Measurements from ENCODE around the gene UMAD1. TPM values are rescaled to one million over a fixed set of nuclear protein-coding genes. Genes with fewer than 3 reads are reported as not detected.

UMAD1 gene
- total RNA-seq, 4 donors from 2014 or later: 1.3 to 32.9 (median 15.3) TPM

DNA sequence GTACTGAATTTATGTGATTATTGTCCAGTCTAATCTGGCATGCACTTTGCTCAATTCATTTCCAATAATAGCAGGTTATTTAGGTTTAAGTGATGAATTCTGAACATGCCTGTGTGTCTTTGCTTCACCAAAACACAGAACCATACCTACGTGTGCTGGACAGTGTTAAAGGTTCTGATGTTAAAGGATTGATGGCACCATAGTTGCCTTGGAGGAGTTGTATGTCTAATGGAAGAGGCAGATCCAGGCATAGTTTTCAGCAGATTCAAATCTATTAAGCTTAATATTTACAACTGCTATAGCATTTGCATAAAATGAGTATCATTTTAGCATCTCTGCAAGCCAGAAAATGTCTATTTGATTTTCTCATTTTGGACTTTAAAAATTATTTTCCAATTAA is 28.0 kb upstream of the UMAD1 start:
- Histone ChIP-seq H3K27ac (no peak overlapping the region), H3K4me3 (no peak overlapping the region), H3K27me3 (no peaks in the 10 kb centered on the region), H3K9me3 (no peaks in the 10 kb centered on the region), H3K36me3 (no peaks in the 10 kb centered on the region), H3K4me1 (no peaks in the 10 kb centered on the region)
- TF ChIP-seq, protein P1, sequence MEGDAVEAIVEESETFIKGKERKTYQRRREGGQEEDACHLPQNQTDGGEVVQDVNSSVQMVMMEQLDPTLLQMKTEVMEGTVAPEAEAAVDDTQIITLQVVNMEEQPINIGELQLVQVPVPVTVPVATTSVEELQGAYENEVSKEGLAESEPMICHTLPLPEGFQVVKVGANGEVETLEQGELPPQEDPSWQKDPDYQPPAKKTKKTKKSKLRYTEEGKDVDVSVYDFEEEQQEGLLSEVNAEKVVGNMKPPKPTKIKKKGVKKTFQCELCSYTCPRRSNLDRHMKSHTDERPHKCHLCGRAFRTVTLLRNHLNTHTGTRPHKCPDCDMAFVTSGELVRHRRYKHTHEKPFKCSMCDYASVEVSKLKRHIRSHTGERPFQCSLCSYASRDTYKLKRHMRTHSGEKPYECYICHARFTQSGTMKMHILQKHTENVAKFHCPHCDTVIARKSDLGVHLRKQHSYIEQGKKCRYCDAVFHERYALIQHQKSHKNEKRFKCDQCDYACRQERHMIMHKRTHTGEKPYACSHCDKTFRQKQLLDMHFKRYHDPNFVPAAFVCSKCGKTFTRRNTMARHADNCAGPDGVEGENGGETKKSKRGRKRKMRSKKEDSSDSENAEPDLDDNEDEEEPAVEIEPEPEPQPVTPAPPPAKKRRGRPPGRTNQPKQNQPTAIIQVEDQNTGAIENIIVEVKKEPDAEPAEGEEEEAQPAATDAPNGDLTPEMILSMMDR (IDR thresholded peaks at IDR 0.05): no peak
- no peak for TF ChIP-seq POLR2A (IDR thresholded peaks at IDR 0.05)
- intact Hi-C loops (cut with DNase I; ENCODE audit: low total_unique reads): no loop called here
- DNase-seq: no peak

DNA sequence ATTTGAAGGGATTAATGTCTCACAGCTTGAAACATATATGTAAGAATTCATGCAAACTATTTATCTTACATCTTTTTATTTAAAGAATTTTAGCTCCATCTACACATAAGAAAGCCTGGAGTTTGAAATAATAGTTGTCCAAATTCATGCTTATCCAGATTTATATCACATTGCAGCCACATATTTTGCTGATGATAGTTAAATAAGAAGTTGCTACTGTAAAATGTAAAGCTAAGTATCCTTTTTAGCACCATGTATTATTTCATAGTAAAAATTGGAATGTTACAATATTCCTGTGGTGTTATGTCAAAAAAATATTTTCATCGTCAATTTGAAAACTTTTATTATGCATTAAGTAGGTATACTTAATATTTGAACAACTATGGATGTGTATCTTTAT is 27.3 kb upstream of the UMAD1 start:
- no peaks in the 10 kb centered on the region for H3K4me1 ChIP-seq
- H3K27ac ChIP-seq: no peak overlapping the region
- H3K9me3 ChIP-seq: no peaks in the 10 kb centered on the region
- no peak for DNase-seq
- no peaks in the 10 kb centered on the region for H3K36me3 ChIP-seq
- TF ChIP-seq POLR2A (IDR thresholded peaks at IDR 0.05): no peak
- TF ChIP-seq, protein P1 (IDR thresholded peaks at IDR 0.05): no peak
- no peak overlapping the region for H3K4me3 ChIP-seq
- no peaks in the 10 kb centered on the region for H3K27me3 ChIP-seq
- intact Hi-C loops (cut with DNase I; ENCODE audit: low total_unique reads): no loop called here

DNA sequence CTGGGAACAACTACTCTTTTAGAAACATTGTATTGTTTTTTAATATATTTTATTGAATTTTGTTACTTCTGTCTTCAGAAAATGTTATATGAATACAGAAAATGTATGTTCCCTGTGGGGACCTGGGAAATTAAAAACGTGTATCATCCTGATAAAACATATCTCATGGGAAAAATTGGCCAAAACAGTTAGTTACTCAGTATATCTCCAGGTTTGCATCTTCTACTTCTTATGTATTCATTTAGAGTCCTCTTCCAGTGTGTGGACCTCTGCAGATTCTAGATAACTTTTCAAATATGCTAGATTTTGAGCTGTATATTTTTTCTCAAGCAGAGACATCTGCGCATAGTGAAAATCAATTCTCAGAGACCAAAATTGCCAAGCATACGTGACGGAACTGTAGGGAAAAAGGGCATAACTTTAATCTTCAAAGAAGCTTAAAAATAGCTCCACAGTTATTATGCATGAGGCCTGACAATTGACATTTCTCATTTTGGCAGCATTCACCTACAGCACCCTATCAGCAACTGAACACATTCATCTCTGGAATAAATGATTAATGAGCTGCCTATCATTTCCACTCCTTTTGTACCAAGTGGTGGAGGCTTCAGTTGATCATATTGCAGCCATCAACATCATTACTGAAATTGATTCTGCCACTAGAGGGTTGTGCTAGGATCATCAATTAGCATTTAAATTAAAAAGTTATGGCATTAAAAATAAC is 26.4 kb upstream of the UMAD1 start:
- H3K9me3 ChIP-seq: no peaks in the 10 kb centered on the region
- no peaks in the 10 kb centered on the region for H3K27me3 ChIP-seq
- H3K4me3 ChIP-seq: no peak overlapping the region
- no peak for DNase-seq
- intact Hi-C loops (cut with DNase I; ENCODE audit: low total_unique reads): no loop called here
- TF ChIP-seq, protein P1 (IDR thresholded peaks at IDR 0.05): no peak
- TF ChIP-seq POLR2A (IDR thresholded peaks at IDR 0.05): no peak
- H3K36me3 ChIP-seq: no peaks in the 10 kb centered on the region
- H3K4me1 ChIP-seq: no peaks in the 10 kb centered on the region
- no peak overlapping the region for H3K27ac ChIP-seq

- no peaks in the 10 kb centered on the region for H3K36me3 ChIP-seq
- no peak for DNase-seq
- H3K9me3 ChIP-seq: no peaks in the 10 kb centered on the region
- intact Hi-C loops (cut with DNase I; ENCODE audit: low total_unique reads): no loop called here
- TF ChIP-seq, protein P1 (IDR thresholded peaks at IDR 0.05): no peak
- TF ChIP-seq POLR2A (IDR thresholded peaks at IDR 0.05): no peak
- H3K4me1 ChIP-seq: no peaks in the 10 kb centered on the region
- no peak overlapping the region for H3K4me3 ChIP-seq
- no peak overlapping the region for H3K27ac ChIP-seq
- no peaks in the 10 kb centered on the region for H3K27me3 ChIP-seq
Observed at GRCh38 chr7:7617550-7617949, 23.0 kb upstream of the UMAD1 start.

DNA sequence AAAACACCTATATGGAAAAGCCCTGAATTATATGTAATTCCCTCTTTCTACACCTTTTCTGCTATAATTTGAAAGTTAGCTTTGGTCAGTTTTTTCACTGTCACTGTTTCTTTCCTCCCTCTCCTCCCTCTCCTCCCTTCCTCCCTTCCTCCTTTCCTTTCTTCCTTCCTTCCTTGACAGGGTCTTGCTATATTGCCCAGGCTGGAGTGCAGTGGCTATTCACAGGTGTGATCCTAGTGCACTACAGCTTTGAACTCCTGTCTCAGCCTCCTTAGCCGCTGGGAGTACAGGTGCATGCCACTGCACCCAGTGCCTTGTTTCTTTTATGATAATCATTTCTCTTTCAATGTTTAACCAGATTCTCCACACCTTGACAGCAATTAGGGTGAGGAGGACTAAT is 22.1 kb upstream of the UMAD1 start:
- no peaks in the 10 kb centered on the region for H3K27me3 ChIP-seq
- H3K36me3 ChIP-seq: no peaks in the 10 kb centered on the region
- intact Hi-C loops (cut with DNase I; ENCODE audit: low total_unique reads): no loop called here
- no peaks in the 10 kb centered on the region for H3K9me3 ChIP-seq
- no peak for DNase-seq
- TF ChIP-seq POLR2A (IDR thresholded peaks at IDR 0.05): no peak
- TF ChIP-seq, protein P1 (IDR thresholded peaks at IDR 0.05): no peak
- no peak overlapping the region for H3K4me3 ChIP-seq
- no peaks in the 10 kb centered on the region for H3K4me1 ChIP-seq
- H3K27ac ChIP-seq: no peak overlapping the region
